HUES6 (cell line): ENCODE measurements around the gene PARS2.

Source experiments
- H3K27ac ChIP-seq: 2 replicates; pipeline ENCODE4 v1.7.0; 2013; ENCODE audit warnings: low read depth, mild to moderate bottlenecking, low read length, inconsistent platforms
- H3K27me3 ChIP-seq: 2 replicates; pipeline ENCODE4 v1.6.1; 2013; ENCODE audit warnings: low read length; ENCODE audit not compliant: control insufficient read depth, insufficient read depth
- H3K36me3 ChIP-seq: 2 replicates; pipeline ENCODE4 v1.6.1; 2013; ENCODE audit warnings: low read length; ENCODE audit not compliant: control insufficient read depth, insufficient read depth
- H3K4me1 ChIP-seq: 2 replicates; pipeline ENCODE4 v1.6.1; 2013; ENCODE audit warnings: low read length; ENCODE audit not compliant: control insufficient read depth, insufficient read depth
- H3K4me3 ChIP-seq: 2 replicates; pipeline ENCODE4 v1.5.1; 2013; ENCODE audit warnings: low read depth, low read length
- H3K9ac ChIP-seq: one replicate; pipeline ENCODE4 v1.6.1; 2013; ENCODE audit warnings: mild to moderate bottlenecking, low read length
- H3K9me3 ChIP-seq: 2 replicates; pipeline ENCODE4 v1.6.1; 2013; ENCODE audit warnings: low read depth, low read length; ENCODE audit not compliant: control insufficient read depth, insufficient read depth

The PARS2 gene

DNA sequence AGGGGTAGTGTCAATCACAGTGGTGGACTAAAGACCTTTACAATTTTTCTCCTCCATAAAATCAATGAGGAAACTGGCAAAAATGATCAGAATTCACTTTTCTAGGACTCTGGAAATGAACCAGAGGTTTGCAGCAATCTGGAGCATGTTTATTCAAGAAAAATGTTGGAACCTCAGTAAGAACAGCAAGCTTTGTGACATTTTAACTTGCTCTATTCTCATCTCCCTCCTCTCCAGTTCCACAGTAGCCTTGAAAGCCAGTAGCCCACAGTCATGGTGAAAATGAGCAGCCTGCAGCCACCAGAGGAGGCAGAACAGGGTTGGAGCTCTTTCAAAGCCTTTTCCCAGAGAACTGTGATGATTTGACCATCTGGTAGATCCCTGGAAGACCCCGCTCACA lies 39.6 kb downstream of the PARS2 start:
- Histone ChIP-seq H3K36me3 (peaks cover 92% of the 10 kb centered on the region), H3K4me1 (peaks cover 9% of the 10 kb centered on the region; the same call in 1 of the 2 replicates), H3K4me3 (no peak overlapping the region)

DNA sequence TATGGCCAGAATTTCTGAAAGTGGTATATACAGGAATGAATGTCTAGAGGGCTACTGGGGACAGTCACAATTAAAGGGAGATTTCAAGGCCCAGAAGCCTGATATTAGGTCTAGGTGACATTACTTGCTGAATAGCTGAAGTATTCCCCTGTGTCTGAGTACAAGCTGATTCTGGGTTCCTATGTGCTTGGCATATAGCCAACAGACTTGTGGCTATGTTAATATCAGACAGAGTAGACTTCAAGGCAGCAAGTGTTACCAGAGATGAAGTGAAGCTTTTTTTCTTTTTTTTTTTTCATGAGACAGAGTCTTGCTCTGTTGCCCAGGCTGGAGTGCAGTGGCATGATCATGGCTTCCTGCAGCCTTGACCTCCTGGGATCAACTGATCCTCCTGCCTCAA lies 40.3 kb downstream of the PARS2 start:
- Histone ChIP-seq H3K27me3 (no peaks in the 10 kb centered on the region), H3K9me3 (no peaks in the 10 kb centered on the region), H3K36me3 (peaks cover 91% of the 10 kb centered on the region), H3K4me3 (no peak overlapping the region), H3K9ac (no peak overlapping the region), H3K27ac (no peak overlapping the region), H3K4me1 (peaks cover 9% of the 10 kb centered on the region; the same call in 1 of the 2 replicates)

More for the DNA sequence above, 39.6 kb downstream of the PARS2 start:
- H3K9me3 ChIP-seq = no peaks in the 10 kb centered on the region
- H3K9ac ChIP-seq = no peak overlapping the region
- H3K27me3 ChIP-seq = no peaks in the 10 kb centered on the region
- H3K27ac ChIP-seq = no peak overlapping the region

DNA sequence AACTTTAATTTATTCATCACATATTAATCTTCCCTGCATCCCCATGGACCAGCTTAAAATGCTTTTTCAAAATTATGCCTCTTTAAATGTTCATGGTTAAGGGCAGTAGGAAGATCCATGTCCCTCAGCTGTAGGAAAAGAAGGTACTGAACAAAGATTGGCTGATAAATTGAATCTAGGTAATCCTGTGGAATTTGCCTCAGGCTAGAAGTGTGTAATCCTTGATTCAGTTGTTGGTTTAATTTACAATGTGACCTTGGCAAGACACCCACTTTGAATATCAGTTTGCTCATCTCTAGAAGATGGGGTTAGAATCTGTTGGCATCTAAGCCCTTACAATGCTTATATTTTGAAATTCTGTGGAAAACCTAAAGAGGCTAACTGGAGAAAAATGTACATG lies 42.6 kb downstream of the PARS2 start:
- H3K4me1 ChIP-seq = peaks cover 11% of the 10 kb centered on the region; the same call in 1 of the 2 replicates
- no peak overlapping the region for H3K9ac ChIP-seq
- H3K27ac ChIP-seq = no peak overlapping the region
- H3K4me3 ChIP-seq = no peak overlapping the region
- H3K36me3 ChIP-seq = peaks cover 81% of the 10 kb centered on the region
- no peaks in the 10 kb centered on the region for H3K9me3 ChIP-seq
- H3K27me3 ChIP-seq = no peaks in the 10 kb centered on the region

DNA sequence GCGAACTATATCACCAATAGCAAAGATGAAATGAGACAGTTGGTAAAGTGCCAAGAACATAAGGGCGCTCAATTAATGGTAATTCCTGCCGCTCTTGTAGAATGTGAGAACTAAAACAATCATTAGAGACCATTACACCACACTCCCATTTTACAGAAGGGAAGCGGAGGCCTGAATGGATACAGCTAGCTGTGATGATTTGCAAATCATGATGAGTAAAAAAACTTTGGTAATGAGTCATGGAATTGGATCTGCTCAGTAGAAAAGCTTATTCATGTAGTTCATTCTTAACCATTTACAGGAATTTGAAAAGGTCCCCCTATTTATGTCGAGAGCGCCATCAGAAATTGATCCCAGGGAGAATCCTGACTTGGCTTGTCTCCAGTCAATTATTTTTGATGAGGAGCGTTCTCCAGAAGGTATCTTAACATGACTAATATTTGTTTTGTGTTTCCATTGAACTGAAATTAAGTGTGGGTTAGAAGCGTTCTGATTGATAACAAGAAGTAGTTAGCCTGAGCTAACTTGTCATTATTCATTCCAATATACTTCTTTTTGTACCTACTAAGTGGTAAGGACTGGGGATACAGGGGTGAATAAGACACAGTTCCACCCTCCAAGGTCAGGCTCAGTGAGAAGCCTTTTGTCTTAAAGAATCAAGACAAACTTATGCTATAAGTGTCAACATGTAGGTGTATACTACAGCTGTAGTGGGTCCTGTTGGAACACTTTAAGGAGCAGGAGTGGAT lies 47.9 kb downstream of the PARS2 start:
- no peaks in the 10 kb centered on the region for H3K9me3 ChIP-seq
- peak overlapping the region; percentile 58; the same call in 1 of the 2 replicates for H3K27ac ChIP-seq
- H3K27me3 ChIP-seq = 0 out of 2 replicates have a peak, but pooled peaks cover 4% of the 10 kb centered on the region
- H3K9ac ChIP-seq = peak overlapping the region; percentile 90
- H3K4me3 ChIP-seq = peak overlapping the region; percentile 96
- H3K4me1 ChIP-seq = peaks cover 8% of the 10 kb centered on the region
- H3K36me3 ChIP-seq = peaks cover 29% of the 10 kb centered on the region

DNA sequence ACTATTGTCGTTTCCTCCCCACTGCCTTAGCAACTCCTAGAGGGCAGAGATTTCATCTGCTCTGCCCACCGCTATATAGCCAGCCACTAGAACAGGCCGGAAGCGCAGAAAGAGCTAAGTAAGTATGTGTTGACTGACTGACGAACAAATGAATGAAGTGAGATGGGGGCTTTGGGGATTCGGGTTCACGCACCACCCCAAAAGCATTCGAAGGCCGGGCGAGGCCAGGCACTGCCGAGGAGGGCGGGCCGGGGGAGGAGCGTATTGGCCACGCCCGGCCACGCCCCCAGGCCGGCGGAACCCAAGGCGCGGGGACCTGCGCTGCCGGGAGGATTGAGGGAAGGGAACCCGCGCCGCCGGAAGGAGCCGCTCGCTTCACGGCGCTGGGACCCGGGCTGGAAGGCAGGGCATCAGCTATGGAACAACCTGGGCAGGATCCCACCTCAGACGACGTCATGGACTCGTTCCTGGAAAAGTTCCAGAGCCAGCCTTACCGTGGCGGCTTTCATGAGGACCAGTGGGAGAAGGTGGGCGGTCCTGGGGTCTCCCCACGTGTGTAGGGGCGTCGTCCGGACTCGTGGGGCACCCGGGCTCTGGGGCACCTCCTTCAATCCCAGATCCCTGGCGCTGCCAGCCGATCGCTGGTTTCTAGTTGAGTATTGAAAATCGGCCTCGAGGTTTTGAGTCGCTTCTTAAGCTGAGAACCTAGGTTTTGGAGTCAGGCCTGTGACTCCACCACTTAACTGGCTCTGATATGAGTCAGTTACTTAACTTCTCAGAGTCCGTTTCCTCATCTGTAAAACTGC lies 48.6 kb downstream of the PARS2 start, which contains the start of gene TTC4:
Gene TTC4, plus strand, starts transcription at position 369 of the 806 bp plus-strand sequence. Its CDS starts 48 bp downstream, at position 417.
- peaks cover 7% of the 10 kb centered on the region for H3K4me1 ChIP-seq
- peaks cover 22% of the 10 kb centered on the region for H3K36me3 ChIP-seq
- peak within 1 kb of the TSS; percentile 90 for H3K9ac ChIP-seq
- no peaks in the 10 kb centered on the region for H3K9me3 ChIP-seq
- 0 out of 2 replicates have a peak, but pooled peaks cover 8% of the 10 kb centered on the region for H3K27me3 ChIP-seq
- H3K27ac ChIP-seq = peak within 1 kb of the TSS; percentile 58; the same call in 1 of the 2 replicates
- H3K4me3 ChIP-seq = peak within 1 kb of the TSS; percentile 96

DNA sequence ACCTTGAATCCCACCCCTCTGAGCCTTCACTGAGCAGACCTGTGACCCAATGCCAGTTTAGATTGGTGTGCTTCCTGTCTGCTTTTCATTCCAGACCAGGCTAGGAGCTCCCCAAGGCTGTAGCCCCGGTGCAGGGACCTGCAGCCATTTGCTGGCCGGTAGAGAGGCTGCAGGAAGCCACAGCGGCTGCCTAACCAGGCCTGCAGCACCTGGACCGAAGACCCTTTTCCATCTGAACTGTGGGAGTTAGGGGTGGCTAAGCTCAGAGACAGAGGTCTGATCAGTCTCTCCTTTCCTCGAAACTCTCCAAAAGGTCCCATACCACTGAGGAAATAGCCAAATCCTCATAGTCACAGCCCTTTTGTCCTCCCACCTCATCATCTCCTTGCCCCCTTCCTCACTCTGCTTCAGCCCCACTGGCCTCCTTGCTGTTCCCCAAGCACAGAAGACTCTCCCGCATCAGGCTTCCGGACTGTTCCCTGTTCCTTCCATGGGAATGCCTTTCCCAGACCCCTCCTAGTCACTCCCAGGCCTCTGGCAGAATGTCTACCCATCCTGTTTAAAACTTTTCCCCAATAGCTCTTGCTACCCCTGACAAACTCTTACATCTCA lies 49.3 kb downstream of the PARS2 start:
- no peak overlapping the region for H3K27ac ChIP-seq
- H3K9ac ChIP-seq = no peak overlapping the region
- peaks cover 7% of the 10 kb centered on the region for H3K4me1 ChIP-seq
- H3K4me3 ChIP-seq = peak overlapping the region; percentile 96
- peaks cover 17% of the 10 kb centered on the region for H3K36me3 ChIP-seq
- no peaks in the 10 kb centered on the region for H3K9me3 ChIP-seq
- H3K27me3 ChIP-seq = peaks cover 14% of the 10 kb centered on the region; the same call in 1 of the 2 replicates

DNA sequence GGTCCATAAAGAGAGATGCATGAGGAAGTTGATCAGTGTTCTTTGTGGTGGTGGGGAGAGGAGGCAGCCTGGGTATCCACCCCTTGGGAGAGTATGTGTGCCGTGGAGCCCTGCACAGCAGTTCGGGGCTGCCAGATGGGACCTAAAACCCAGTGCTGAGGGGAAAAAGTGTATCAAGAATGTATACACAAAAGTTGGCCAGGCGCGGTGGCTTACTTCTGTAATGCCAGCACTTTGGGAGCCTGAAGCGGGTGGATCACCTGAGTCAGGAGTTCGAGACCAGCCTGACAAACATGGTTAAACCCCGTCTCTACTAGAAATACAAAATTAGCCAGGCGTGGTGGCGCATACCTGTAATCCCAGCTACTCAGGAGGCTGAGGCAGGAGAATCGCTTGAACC lies 52.8 kb downstream of the PARS2 start:
- H3K9ac ChIP-seq = no peak overlapping the region
- H3K36me3 ChIP-seq = no peaks in the 10 kb centered on the region
- no peak overlapping the region for H3K27ac ChIP-seq
- H3K4me1 ChIP-seq = peaks cover 4% of the 10 kb centered on the region
- peaks cover 45% of the 10 kb centered on the region for H3K27me3 ChIP-seq
- H3K9me3 ChIP-seq = no peaks in the 10 kb centered on the region
- H3K4me3 ChIP-seq = no peak overlapping the region

DNA sequence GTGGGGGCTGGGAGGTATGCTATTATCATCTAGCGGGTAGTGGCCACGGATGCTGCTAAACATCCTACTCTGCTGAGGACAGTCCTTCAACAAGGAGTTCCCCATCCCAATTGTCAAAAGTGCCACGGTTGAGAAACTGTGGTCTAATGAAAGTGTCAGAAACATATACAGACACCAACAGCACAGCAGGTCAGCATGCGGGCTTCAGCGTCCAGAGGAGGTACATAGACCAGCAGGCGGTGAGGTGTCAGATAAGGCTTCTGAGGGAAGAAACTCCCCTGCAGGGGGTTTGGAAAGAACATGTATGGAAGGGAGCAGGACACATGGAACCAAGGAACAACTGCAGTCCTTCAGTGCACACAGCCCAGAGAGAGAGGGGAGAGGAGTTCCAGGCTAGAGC lies 53.5 kb downstream of the PARS2 start:
- peaks cover 48% of the 10 kb centered on the region for H3K27me3 ChIP-seq
- no peaks in the 10 kb centered on the region for H3K9me3 ChIP-seq
- H3K36me3 ChIP-seq = no peaks in the 10 kb centered on the region
- H3K9ac ChIP-seq = no peak overlapping the region
- no peak overlapping the region for H3K4me3 ChIP-seq
- H3K4me1 ChIP-seq = peaks cover 4% of the 10 kb centered on the region; the same call in 1 of the 2 replicates
- H3K27ac ChIP-seq = no peak overlapping the region

DNA sequence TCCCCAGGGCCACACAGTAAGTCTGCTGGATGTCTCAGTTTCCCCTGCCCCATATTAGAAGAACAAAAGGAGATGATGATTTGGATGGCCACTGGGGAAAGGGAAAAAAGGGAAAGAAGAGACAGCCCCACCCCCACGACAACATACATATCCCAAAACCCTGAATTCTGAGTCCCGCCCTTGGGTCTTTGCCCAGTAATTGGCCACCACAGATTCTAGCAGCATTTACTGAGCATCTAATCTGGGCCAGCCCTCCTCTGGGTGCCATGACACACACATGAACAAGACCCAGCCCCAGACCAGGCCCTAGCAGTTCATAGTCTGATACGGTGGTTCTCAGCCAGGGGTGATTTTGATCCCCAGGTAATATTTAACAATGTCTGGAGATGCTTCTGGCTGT lies 53.9 kb downstream of the PARS2 start:
- H3K4me3 ChIP-seq = no peak overlapping the region
- H3K9me3 ChIP-seq = no peaks in the 10 kb centered on the region
- peaks cover 3% of the 10 kb centered on the region; the same call in 1 of the 2 replicates for H3K4me1 ChIP-seq
- H3K36me3 ChIP-seq = no peaks in the 10 kb centered on the region
- H3K27me3 ChIP-seq = peaks cover 48% of the 10 kb centered on the region
- no peak overlapping the region for H3K27ac ChIP-seq
- no peak overlapping the region for H3K9ac ChIP-seq

DNA sequence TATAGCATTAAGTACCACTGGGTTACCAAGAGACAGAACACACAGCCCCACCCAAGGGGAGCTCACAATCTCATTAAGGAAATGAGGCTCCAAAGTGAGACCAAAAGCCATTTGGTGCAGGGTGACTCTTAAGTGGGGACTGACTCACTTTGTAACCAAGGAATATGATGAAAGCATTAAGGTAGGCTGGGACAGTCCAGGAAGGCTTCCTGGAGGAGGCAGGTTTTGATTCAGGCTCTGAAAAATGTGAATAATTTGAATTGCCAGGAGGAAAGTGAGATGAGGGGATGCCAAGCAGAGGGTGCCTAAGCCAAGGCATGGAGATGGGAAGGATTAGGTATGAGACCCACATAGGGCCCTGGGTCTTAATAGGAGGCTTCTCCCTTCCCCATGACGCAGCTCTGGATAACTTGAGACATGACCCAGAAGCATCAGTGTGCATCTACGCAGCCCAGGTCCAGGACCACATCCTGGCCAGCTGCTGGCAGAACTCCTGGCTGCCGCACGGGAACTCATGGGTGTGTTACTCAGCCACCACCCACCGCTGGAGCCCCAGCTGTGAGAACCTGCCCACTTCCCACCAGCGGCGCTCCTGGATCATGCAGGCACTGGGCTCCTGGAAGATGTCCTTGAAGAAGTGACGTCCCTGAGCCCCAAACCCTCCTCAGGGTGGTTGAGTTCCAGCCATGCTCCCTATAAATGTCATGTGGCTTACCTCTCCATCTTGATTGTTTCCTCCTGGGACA lies 54.6 kb downstream of the PARS2 start:
- Histone ChIP-seq H3K4me3 (no peak overlapping the region), H3K36me3 (no peaks in the 10 kb centered on the region), H3K4me1 (no peaks in the 10 kb centered on the region), H3K9ac (no peak overlapping the region), H3K27ac (no peak overlapping the region), H3K9me3 (no peaks in the 10 kb centered on the region), H3K27me3 (peaks cover 48% of the 10 kb centered on the region)
